NCI-H446 treated with DMSO at 0.1 percent for 48 hours (cell line): Measurements from ENCODE around the gene DNAJC28.
"Not testable (repeated sequence)": the region's sequence is repeated elsewhere in the genome, so short reads cannot be mapped to it uniquely, and the experiment has no call there.

Source experiments
- DNase-seq: peaks from one replicate; lab custom pipeline; 2025; lab: John Stamatoyannopoulos, UW

DNAJC28 gene

GRCh38 chr21:33481314-33481943 lies 10.1 kb downstream of the DNAJC28 start:
- no peak for DNase-seq

GRCh38 chr21:33480481-33481103 lies 10.9 kb downstream of the DNAJC28 start:
- no peak for DNase-seq

GRCh38 chr21:33479679-33480480 lies 11.6 kb downstream of the DNAJC28 start, which contains the start of gene TMEM50B:
Gene TMEM50B (minus strand): TSS chr21:33479974. CDS start chr21:33468885, 11,089 bp downstream.
- DNase-seq, result peak; percentile 89

- DNase-seq, result no peak
Measured at GRCh38 chr21:33478935-33479678, 12.4 kb downstream of the DNAJC28 start.

GRCh38 chr21:33478182-33478581 lies 13.3 kb downstream of the DNAJC28 start:
- no peak for DNase-seq

GRCh38 chr21:33477066-33477465 lies 14.4 kb downstream of the DNAJC28 start:
- no peak for DNase-seq

- DNase-seq, result no peak
Measured at GRCh38 chr21:33473344-33473743, 18.2 kb downstream of the DNAJC28 start.

GRCh38 chr21:33470701-33471100 lies 20.8 kb downstream of the DNAJC28 start:
- DNase-seq, result no peak

- DNase-seq, result not testable (repeated sequence)
Measured at GRCh38 chr21:33469183-33469582, 22.3 kb downstream of the DNAJC28 start.

GRCh38 chr21:33461538-33462250 lies 29.8 kb downstream of the DNAJC28 start:
- no peak for DNase-seq

- no peak for DNase-seq
Measured at GRCh38 chr21:33458861-33459260, 32.7 kb downstream of the DNAJC28 start.

GRCh38 chr21:33455686-33456446 lies 35.6 kb downstream of the DNAJC28 start:
- no peak for DNase-seq

GRCh38 chr21:33452362-33452761 lies 39.2 kb downstream of the DNAJC28 start:
- no peak for DNase-seq

- DNase-seq, result no peak
Measured at GRCh38 chr21:33451634-33452071, 39.9 kb downstream of the DNAJC28 start.

- no peak for DNase-seq
Measured at GRCh38 chr21:33449616-33450015, 41.9 kb downstream of the DNAJC28 start.

- not testable (repeated sequence) for DNase-seq
Measured at GRCh38 chr21:33446620-33447019, 44.9 kb downstream of the DNAJC28 start.

- no peak for DNase-seq
Measured at GRCh38 chr21:33444499-33444898, 47.0 kb downstream of the DNAJC28 start.

- DNase-seq, result no peak
Measured at GRCh38 chr21:33443194-33443593, 48.3 kb downstream of the DNAJC28 start.

- DNase-seq, result no peak
Measured at GRCh38 chr21:33441489-33442477, 49.7 kb downstream of the DNAJC28 start.
